K562 (cell line): Measurements from ENCODE around the gene CNPY4. TPM values are rescaled to one million over a fixed set of nuclear protein-coding genes. Genes with fewer than 3 reads are reported as not detected.

Source experiments
- CHD1 ChIP-seq: fragments of 200-600 bp; sonication (generic); IDR thresholded peaks from one replicate; pipeline ENCODE4 v1.6.1; 2012; ENCODE audit warnings: mild to moderate bottlenecking, moderate library complexity, low read length, inconsistent platforms
- E2F6 ChIP-seq, 2 experiments: IDR thresholded peaks; 2 replicates each; pipeline ENCODE4 v1.6.1; 2011; ENCODE audit warnings: borderline replicate concordance in 1 of 2, control low read depth in 1 of 2, low read depth in 1 of 2, low read length in 1 of 2, mild to moderate bottlenecking in 1 of 2, mixed read lengths in 1 of 2, moderate library complexity in 1 of 2; ENCODE audit not compliant: insufficient read depth in 1 of 2, insufficient read length in 1 of 2, poor library complexity in 1 of 2, severe bottlenecking in 1 of 2; ENCODE audit errors: extremely low read depth in 1 of 2
- MGA ChIP-seq: fragments of 450-650 bp; IDR thresholded peaks from 2 replicates; pipeline ENCODE4 v1.6.1; 2016; ENCODE audit warnings: mild to moderate bottlenecking, moderate library complexity
- TFAM ChIP-seq: fragments of 250-450 bp; sonication (Bioruptor Pico); conservative IDR thresholded peaks from 2 replicates; pipeline ENCODE4 v1.5.0; 2021; ENCODE audit warnings: mild to moderate bottlenecking, moderate library complexity
- polyA plus RNA-seq, 8 experiments: library from polyadenylated mRNA; depleted of rRNA in 4 of 8; stranded (reverse) in 5 of 8; unstranded in 3 of 8; fragments of >200 nt; fragmentation: Nextera tagmentation in 2 of 8; fragmentation: Illumina TruSeq in 1 of 8; extraction: Ambion mirVana in 2 of 8; extraction: Trizol in 1 of 8; gene quantifications; 2 replicates each; pipeline versions ENCODE4 v1.2.1 to v1.2.3, GENCODE V29; 2011 to 2014; ENCODE audit warnings: inconsistent platforms in 1 of 8, missing spikeins in 1 of 8
- total RNA-seq, 7 experiments: library from RNA; depleted of rRNA in 6 of 7; stranded (reverse); fragments of >200 nt in 6 of 7; fragmentation: Illumina TruSeq in 2 of 7; extraction: Trizol in 2 of 7; gene quantifications; 2 replicates each; pipeline versions ENCODE4 v1.2.1 to v1.2.3, GENCODE V29; 2011 to 2021; ENCODE audit warnings: low replicate concordance in 1 of 7

CNPY4 gene
- total and polyA plus RNA-seq, 9 of the 15 experiments (the other 6 are each of a cell fraction or from before 2014, with no cell fraction given), result 1.9 to 11.2 (median 7.0) TPM

GRCh38 chr7:100088621-100089457 lies 30.6 kb upstream of the CNPY4 start, which contains the start of gene COPS6 (continued):
- TF ChIP-seq MGA (peak; percentile 100), TFAM (no peak), E2F6 (IDR thresholded peaks at IDR 0.05; ENCODE audit: borderline replicate concordance in 1 of 2, extremely low read depth in 1 of 2, insufficient read depth in 1 of 2, insufficient read length in 1 of 2, low read depth in 1 of 2, low read length in 1 of 2, poor library complexity in 1 of 2, severe bottlenecking in 1 of 2) (peak; percentile 96 to 99), CHD1 (peak; percentile 39)
